HG03095 (cell line): ENCODE measurements around the gene PHACTR1.

Source experiments
- ATAC-seq: cut with Tn5 transposase; IDR thresholded peaks from one replicate; pipeline ENCODE4 v1.9.1; 2021; ENCODE audit warnings: moderate library complexity; ENCODE audit not compliant: unreplicated experiment

The PHACTR1 gene

DNA sequence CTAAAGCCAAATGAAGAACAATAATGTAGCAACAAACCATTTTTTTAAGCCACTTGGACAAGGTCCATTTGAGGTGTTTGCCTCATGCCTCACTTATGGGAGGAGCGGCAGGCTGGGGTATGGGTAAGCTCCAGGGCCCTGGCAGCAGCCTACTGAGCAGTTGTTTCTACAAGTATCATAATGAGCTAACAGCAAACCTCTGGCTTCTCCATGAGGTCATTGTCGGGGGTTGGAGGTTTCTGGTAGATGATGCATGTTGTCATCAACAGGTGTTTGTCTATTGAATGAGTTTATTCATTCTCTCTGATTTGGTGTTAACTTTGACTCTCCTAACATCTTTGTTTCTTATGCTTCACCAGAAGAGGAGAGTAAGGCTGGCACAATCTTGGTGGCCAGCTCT lies 461.1 kb downstream of the PHACTR1 start:
- ATAC-seq = no peak

DNA sequence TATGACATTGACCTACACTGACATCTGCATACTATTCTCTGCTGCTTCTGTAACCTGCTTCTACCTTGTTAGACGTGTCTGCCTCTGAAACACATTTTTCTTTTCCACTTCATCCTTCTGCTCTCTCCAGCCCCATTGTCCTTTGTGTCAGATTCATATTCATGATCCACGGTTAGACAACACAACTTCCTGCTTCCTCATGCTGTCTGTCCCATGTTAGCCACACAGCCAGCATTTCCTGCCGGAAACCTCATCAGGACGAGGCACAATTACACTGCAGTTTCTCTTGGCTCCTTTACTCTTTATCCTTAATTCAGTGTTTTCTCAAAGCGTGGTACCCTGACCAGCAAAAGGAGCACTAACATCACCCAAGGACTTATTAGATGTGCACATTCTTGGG lies 461.5 kb downstream of the PHACTR1 start:
- no peak for ATAC-seq

DNA sequence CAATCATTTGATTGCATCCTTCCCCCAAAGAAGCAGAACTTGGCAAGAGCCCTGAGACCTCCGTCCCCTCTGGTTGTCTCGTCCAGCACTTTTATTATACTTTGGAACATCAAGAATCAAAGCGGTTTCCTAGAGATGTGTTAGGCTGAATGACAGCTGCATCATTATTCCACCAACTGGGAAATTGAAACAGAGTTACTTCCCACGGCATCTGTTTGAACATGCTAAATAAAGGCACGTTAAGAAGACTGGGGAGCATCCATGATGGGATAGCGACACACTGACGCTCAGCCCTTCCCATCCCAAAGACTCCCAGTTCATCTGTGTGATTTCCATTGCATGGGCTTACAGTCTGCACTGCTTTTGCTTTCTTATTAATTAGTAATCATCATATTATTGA lies 464.0 kb downstream of the PHACTR1 start:
- ATAC-seq = no peak

DNA sequence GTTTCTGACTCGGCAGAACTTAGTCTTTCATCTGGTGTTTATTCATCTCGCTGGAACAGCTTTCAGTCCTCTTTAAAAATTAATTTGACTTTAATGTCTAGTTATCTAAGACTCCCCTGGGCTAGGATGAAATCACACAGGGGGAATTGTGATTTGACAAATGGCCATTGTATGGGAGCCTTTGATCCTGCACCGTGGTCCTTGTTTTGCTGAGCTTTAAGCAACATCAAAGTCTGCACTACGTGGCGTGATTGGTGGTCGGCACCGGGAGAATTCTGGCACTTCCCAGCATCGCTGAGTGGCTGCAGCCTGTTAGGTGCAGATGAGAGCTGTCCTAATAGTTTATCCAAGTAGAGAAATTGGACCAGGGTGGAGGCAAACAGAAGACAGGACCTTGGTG lies 464.8 kb downstream of the PHACTR1 start:
- no peak for ATAC-seq

DNA sequence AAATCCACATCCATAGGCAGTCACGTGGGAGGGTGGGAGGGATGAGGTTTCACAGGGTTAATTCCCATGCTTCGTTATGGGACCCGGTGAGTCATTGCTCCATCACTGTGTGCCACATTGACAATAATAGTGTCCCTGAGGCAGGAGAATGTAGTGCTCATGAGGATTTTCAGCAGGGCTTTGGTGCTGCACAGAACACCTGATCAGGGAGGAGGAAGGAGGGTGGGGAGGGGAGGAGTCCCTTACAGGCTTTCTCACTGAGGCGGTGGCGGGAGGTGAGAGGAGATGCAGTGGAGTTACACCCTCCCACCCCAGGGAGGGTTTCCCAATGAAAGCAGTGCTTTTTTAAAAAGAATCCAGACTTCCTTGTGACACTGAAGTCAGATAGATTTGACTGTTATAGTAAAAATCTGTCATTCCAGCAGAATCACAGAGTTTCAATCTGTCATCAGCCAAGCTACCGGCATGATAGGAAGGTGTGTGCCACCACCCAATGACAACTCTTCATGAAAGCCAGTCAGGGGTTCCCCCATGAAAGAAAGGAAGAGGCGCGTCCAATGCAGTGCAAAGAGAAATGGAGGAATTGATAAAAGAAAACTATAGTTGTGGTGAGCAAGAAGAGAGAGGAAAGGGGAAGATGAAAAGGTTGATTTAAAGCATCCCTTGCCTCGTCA lies 467.0 kb downstream of the PHACTR1 start:
- ATAC-seq = no peak

DNA sequence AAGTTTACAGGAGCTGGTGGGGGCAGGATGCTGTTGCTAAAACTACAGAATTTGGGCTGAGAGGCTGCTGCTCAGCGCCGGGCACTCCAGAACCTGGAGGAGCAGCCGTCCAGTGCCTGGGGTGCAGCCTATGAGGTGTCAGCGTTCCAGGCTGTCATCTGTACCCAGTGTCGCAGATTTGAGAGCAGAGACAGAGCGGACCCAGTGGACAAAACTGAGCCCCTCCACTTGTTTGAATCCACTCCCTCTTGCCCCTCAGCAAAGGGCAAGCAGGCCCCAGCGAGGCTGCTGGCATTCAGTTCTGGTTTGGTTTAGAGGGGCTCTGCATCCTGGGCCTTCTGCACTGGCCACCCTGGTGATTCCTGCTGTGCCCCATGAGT lies 467.5 kb downstream of the PHACTR1 start:
- no peak for ATAC-seq

DNA sequence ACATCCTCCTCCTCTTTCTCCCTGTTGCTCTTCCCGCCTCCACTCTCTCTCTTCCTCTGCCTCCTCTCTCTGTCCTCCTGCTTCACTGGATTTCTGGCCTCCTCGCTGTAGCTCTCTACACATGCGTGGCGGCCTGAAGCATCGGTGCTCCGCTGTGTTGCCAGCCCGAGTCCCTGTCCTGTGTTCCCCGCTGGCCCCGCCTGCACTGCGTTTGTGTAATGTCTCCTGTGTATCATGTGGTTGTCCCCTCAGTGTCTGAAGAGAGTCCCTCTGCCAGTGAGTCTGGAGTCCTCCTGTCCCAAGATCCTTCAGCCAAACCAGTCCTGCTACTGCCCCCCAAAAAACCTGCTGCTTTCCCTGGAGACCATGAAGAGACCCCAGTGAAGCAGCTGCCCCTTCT lies 468.0 kb downstream of the PHACTR1 start:
- no peak for ATAC-seq

DNA sequence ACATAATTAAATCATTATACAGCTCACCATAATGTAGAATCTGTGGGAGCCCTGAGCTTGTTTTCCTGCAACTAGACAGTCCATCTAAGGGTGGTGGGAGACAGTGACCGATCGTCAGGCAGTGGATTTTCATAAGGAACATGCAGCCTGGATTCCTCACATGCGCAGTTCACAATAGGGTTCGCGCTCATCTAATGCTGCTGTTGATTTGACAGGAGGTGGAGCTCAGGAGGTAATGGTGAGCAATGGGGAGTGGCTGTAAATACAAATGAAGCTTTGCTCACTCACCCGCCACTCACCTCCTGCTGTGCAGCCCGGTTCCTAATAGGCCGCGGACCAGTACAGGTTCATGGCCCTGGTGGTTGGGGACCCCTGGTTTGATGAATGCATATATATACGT lies 470.3 kb downstream of the PHACTR1 start:
- ATAC-seq = no peak

DNA sequence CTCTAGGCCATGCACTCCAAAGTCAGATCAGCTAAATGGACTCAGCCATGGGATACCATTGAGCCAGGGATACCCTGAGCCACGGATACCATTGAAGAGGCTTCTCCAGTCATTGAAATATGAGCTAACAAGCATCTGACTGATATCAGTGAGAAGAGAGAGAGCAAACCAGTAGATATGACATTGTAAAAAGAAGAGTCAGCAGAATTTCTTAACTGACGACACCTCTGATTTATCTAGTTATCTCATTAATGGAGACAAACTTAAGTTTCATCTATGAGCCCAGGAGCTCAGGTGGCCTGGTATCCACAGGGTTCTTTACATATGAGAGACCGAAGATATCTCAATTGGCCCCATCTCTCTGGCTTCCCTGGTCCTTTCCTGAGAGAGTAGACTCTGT lies 471.1 kb downstream of the PHACTR1 start:
- ATAC-seq = no peak

DNA sequence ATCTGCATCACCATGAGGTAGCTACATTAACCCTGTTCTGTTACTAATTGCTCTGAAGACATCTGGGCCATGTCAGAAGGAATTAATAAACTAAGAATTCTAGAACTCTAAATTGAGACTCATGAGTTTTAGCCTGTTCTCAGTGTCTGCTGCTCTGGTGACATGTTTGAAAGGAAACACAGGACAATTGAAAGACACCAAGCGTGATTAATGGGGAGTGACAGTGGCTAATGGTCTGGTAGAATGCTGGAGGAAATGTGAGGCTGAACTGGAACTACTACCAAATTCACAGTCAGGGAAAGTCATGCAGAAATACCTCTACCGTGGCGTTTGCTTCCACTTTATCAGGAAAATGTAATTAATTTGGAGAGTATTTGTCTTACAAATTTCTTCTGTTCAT lies 471.7 kb downstream of the PHACTR1 start:
- no peak for ATAC-seq

DNA sequence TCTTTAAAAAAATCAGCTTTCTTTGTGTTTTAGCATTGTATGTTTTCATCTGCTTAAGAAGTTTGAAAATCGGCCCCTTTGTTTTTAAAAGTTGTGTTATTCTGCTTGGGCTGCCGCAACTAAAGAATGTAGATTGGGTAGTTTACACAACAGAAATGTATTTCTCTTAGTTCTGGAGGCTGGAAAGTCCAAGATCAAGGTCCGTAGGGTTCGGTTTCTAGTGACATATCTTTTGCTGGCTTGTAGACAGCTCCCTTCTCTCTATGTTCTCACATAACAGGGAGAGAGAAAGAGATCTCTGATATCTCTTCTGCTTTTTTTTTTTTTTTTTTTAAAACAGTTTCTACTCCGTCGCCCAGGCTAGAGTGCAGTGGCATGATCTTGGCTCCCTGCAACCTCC lies 473.1 kb downstream of the PHACTR1 start:
- ATAC-seq = no peak

DNA sequence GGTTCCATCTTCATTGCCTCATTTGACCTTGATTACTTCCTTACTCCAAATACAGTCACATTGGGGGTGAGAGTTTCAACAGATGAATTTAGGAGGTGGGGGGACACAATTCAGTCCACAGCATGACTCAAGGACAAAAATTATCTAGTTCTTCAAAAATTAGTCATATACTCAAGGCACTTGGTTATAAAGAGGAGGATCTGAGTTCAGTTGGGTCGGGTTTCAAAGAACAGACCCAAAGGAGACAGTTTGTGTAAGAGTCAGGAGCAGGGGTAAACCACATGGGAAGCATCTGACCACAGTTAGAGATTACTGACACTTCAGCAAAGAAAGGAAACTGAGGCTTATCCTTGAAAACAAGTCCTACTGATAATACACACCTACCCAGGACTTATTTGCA lies 473.8 kb downstream of the PHACTR1 start:
- no peak for ATAC-seq

DNA sequence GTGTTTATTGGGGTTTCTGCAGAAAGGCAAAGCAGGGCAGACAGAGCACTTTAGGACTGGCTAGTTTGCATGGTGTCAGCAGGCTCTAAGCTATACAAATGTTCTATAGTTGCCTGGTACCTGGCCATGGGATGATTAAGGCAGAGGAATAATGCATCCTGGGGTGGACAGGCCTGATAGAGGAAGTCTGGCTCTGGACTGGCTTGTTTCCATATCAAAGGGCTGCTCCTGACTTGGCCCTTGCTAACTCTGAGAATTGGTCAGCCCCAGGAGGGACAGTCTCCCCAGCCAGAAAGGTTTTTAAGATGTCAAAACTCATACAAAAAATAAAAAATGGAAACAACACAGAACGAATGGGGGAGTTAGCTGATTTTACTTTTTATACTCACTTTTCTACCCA lies 474.9 kb downstream of the PHACTR1 start:
- no peak for ATAC-seq

DNA sequence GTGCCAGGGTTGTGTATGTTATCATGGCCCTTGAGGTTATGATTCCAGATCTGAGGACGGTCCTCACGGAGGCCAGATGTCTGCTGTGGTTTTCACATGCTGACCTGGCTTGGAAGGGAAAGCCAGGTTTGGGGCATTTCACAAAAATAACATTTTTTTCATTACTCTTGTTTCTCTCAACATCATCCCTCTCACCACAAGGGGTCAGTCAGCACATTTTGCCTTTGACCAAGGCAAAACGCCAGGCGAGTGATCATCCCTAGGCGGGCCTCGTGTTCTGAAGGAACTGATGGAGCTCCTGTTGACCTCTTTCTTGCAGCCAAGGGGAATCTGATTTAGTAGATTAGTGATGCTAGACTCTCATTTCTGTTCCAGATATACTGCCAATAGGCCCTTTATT lies 478.3 kb downstream of the PHACTR1 start:
- no peak for ATAC-seq

DNA sequence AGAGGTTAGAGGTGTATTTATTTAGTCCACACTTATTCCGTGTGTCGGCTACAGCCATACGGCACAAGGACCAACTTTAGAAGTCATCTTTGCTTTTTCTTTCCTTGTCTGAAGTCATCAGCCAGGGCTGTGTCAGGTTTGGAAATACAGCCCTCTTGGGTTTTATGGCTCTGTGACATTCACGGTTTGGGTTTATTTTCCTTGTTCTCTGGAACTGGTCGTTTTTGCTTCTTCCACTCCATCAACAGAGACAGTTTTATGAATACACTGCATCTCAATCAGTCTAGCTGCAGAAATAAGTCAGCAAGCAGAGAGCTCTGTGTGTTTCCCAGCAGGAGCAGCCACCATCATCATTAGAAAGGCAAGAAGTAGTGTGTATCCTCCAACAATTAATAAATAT lies 479.2 kb downstream of the PHACTR1 start:
- no peak for ATAC-seq

DNA sequence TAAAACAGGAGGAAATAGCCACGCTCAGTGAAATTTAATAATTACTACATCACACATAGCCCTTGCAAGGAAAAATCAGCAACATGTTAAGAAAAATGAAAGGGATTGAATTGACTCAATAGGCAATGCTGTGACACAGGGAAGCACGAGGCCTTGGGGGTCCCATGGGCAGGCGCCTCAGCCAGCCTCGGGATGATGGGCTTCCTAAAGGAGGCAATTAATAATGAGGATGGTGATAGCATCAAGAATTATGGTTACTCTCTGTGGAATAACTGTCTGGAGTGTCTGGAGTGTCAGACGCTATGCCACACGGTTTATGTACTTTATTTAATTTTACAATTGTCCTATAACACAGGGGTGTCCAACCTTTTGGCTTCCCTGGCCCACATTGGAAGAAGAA lies 481.6 kb downstream of the PHACTR1 start:
- ATAC-seq = no peak

DNA sequence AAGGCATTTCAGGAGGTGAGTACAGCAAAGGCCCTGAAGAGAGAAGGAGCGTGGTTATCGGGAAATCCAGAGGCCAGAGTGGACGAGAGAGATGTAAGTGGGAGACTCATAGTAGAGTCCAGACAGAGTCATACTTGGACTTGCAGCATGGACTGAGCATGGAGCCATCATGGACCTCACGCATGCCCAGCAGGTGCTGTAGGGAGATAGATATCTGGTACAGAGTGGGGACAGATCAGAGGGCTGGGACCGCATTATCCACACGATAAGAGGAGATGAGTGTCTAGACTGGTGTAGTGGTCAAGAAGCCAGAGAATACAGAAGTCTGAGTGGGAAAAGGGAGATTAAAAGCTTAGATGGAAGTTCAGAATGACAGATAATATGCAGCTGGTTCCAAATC lies 484.8 kb downstream of the PHACTR1 start:
- no peak for ATAC-seq

DNA sequence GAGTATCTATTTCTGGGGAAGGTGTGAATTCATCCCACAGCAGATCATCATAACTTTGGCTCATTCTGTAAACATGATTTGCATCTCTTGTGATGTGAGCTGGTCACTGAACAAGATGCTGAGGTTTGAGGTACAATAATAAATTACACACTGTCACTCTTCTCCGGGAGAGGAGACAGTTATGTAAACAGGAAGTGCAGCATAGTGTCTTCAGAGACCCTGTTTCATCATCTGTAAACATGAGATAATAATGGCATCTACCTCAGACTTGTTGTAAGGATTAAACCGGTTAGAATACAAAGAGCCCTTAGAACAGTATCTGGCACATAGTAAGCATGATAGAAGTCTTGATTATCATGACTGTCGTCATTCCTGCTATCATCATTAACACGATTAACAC lies 486.6 kb downstream of the PHACTR1 start:
- no peak for ATAC-seq

DNA sequence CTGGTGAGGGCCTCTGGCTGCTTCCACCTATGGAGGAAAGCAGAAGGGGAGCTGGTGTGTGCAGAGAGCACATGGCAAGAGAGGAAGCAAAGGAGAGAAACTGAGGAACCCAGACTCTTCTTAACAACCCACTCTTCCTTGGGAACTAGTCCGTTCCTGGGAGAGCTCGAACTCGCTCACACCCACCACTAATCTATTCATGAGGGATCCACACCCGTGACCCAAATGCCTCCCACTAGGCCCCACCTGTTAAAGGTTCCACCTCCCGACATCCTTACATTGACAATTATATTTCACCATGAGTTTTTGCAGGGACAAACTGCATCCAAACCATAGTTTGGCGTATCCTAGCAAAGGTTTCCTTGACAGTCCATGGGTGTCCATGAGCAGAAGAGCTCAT lies 488.5 kb downstream of the PHACTR1 start:
- ATAC-seq = no peak

DNA sequence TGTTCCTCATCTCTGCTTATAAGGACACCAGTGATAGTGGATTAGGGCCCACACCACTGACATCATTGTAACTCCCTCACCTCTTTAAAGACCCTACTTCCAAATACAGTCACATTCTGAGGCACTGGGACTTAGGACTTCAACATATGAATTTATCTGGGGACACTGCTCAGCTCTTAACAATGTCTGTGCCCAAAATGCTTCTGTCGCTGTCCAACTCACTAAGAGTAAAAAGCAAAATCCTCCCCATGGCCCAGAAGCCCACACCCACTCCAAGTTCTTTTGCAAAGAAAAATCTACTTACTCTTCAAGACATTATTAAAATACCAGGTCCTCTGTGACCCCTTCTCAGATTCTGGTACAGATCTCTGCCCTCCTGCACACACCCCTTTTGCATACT lies 495.5 kb downstream of the PHACTR1 start:
- no peak for ATAC-seq

DNA sequence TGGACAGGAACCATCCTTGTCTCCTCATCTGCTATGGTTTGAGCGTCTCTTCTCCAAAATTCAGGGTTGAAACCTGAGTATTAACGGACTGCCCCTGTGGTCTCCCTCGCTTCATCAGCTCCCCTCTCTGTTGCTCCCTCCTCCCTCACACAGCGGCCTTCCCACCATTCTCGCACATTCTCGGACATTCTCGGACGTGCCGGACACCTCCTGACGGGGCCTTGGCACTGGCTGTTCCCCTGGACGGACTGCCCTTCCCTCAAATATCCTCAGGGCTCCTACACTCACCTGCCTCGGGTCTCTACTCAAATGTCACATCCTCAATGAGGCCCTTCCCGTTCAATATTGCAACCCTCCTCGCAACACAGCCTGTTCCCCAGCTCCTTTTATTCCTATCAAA lies 496.0 kb downstream of the PHACTR1 start:
- no peak for ATAC-seq

DNA sequence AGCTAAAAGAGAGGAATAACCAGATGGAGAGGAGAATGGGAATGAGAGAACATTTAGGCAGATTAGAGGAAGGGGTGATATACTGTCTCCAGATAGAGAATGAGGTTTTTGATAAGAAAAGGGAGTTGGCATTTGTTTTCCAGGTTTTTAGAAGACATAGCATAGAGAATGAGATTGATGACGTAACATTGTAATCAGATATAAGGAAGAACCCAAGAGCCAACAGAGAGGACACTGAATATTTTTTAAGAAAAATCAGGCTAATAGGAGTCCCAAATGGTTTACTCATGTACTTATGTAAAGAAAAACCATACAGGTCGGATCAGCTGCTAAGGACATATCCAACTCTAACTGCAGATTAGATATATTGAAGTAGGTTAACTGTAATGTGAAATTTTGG lies 498.8 kb downstream of the PHACTR1 start:
- no peak for ATAC-seq

DNA sequence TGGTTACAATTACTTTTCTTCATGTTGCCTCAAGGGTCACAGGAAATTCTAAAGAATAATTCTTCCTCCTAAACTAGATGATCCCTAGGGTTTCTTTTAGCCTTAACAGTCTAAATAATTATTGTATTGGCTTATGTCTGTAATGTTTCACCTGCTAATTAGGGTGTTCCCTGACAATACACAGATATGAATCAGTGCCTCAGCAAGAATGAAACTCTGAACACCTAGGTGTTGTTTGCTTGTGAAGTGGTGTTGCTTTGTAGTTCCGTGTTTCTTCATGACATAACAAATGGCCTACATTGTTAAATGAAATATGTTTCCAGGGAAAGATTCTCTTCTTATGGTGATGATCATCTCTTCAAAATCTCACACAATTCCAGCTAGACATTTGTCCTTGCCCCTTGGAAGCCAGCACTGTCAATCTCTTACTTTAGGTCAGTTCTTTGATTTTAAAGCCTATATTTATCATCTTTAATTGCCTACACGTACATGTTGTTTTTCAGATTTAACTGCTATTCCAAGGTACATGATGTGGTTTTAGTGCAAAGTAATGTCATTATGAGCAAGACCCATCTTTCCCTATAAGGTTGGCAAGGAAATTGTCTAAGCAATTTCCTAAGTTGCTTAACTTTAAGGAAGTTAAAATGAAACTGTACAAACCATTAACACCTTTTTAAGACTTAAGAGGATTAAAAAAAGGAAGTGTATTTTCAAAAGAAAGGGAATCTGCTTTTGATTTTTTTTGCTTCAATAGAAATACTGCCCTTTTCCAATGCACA lies 499.9 kb downstream of the PHACTR1 start:
- no peak for ATAC-seq
